ENCODE data around the gene IMPG1.

- TF ChIP-seq CTCF (conservative IDR thresholded peaks at IDR 0.05; ENCODE audit: low read depth, low read length) (no peak), EZH2phosphoT487 (IDR thresholded peaks at IDR 0.05; ENCODE audit: borderline replicate concordance, low read length) (no peak), EZH2 (IDR thresholded peaks at IDR 0.05; ENCODE audit: low read length, unreplicated experiment) (no peak)
Measured at GRCh38 chr6:75946146-75946831, 126.2 kb downstream of the IMPG1 start.

All from PC-3 (cell line).